Loucy (cell line): ENCODE measurements around the gene PHACTR2.
"Not testable (repeated sequence)": the region's sequence is repeated elsewhere in the genome, so short reads cannot be mapped to it uniquely, and the experiment has no call there.

Experiments used
- H2AFZ ChIP-seq: fragments of 200-600 bp; sonication (generic); 2 replicates; pipeline ENCODE4 v1.6.0; 2016; ENCODE audit warnings: antibody characterized with exemption, mild to moderate bottlenecking, low read length, moderate library complexity
- H3F3A ChIP-seq: fragments of 200-600 bp; 2 replicates; pipeline ENCODE4 v1.6.0; 2016; ENCODE audit warnings: antibody characterized with exemption, low read depth, mild to moderate bottlenecking
- H3K27me3 ChIP-seq: fragments of 200-600 bp; sonication (generic); 2 replicates; pipeline ENCODE4 v1.6.1; 2014; ENCODE audit warnings: low read length, mild to moderate bottlenecking; ENCODE audit not compliant: insufficient read depth, poor library complexity, severe bottlenecking
- H3K36me3 ChIP-seq: fragments of 200-600 bp; sonication (generic); 2 replicates; pipeline ENCODE4 v1.6.1; 2016; ENCODE audit warnings: low read length; ENCODE audit not compliant: insufficient read depth
- H3K4me1 ChIP-seq: fragments of 200-600 bp; sonication (generic); 2 replicates; pipeline ENCODE4 v1.5.1; 2014; ENCODE audit warnings: low read length, mild to moderate bottlenecking; ENCODE audit not compliant: insufficient read depth, poor library complexity, severe bottlenecking
- H3K4me2 ChIP-seq: fragments of 200-600 bp; sonication (generic); 2 replicates; pipeline ENCODE4 v1.6.0; 2014; ENCODE audit warnings: antibody characterized with exemption, low read length, low read depth, mild to moderate bottlenecking; ENCODE audit not compliant: poor library complexity, severe bottlenecking
- H3K4me3 ChIP-seq: fragments of 200-600 bp; sonication (generic); 2 replicates; pipeline ENCODE4 v1.5.1; 2014; ENCODE audit warnings: low read length, mild to moderate bottlenecking, mixed read lengths; ENCODE audit not compliant: poor library complexity, severe bottlenecking
- H3K79me2 ChIP-seq: fragments of 200-600 bp; sonication (generic); 2 replicates; pipeline ENCODE4 v1.6.1; 2014; ENCODE audit warnings: low read length; ENCODE audit not compliant: insufficient read depth
- H3K9ac ChIP-seq: fragments of 200-600 bp; sonication (generic); 2 replicates; pipeline ENCODE4 v1.6.0; 2014; ENCODE audit warnings: mild to moderate bottlenecking, low read depth, low read length, moderate library complexity; ENCODE audit not compliant: poor library complexity, severe bottlenecking
- H3K9me2 ChIP-seq: fragments of 200-600 bp; sonication (generic); replicated peaks from 2 replicates; pipeline ENCODE4 v1.6.1; 2016; ENCODE audit warnings: low read depth, low read length, mixed read lengths
- H3K9me3 ChIP-seq: fragments of 200-600 bp; sonication (generic); 2 replicates; pipeline ENCODE4 v1.6.1; 2014; ENCODE audit warnings: mild to moderate bottlenecking, antibody characterized with exemption, low read length, low read depth; ENCODE audit not compliant: insufficient read depth
- H4K20me1 ChIP-seq: fragments of 200-600 bp; sonication (generic); 2 replicates; pipeline ENCODE4 v1.6.0; 2014; ENCODE audit warnings: antibody characterized with exemption, low read length, mild to moderate bottlenecking; ENCODE audit not compliant: insufficient read depth, poor library complexity, severe bottlenecking
- EZH2phosphoT487 ChIP-seq: fragments of 200-600 bp; IDR thresholded peaks from 2 replicates; pipeline ENCODE4 v1.6.1; 2018; ENCODE audit warnings: antibody characterized with exemption, mild to moderate bottlenecking, moderate library complexity, borderline replicate concordance
- TF ChIP-seq, protein P1 (sequence below): fragments of 200-600 bp; sonication (generic); conservative IDR thresholded peaks from 2 replicates; pipeline ENCODE4 v1.5.1; 2014; ENCODE audit warnings: mild to moderate bottlenecking, antibody characterized with exemption, low read length

PHACTR2 gene

GRCh38 chr6:143864234-143864633, 186.5 kb downstream of the PHACTR2 start, which contains the start of gene ZC2HC1B:
Gene ZC2HC1B, plus strand, starts transcription at chr6:143864474. Its CDS starts 66 bp downstream, at chr6:143864540.
- no peak within 1 kb of the TSS for H3K4me3 ChIP-seq
- H3K27me3 ChIP-seq, result no peaks in the 10 kb centered on the region
- H2AFZ ChIP-seq, result no peak within 1 kb of the TSS
- H3K9ac ChIP-seq, result no peak within 1 kb of the TSS
- no peak for TF ChIP-seq EZH2phosphoT487
- TF ChIP-seq, protein P1, sequence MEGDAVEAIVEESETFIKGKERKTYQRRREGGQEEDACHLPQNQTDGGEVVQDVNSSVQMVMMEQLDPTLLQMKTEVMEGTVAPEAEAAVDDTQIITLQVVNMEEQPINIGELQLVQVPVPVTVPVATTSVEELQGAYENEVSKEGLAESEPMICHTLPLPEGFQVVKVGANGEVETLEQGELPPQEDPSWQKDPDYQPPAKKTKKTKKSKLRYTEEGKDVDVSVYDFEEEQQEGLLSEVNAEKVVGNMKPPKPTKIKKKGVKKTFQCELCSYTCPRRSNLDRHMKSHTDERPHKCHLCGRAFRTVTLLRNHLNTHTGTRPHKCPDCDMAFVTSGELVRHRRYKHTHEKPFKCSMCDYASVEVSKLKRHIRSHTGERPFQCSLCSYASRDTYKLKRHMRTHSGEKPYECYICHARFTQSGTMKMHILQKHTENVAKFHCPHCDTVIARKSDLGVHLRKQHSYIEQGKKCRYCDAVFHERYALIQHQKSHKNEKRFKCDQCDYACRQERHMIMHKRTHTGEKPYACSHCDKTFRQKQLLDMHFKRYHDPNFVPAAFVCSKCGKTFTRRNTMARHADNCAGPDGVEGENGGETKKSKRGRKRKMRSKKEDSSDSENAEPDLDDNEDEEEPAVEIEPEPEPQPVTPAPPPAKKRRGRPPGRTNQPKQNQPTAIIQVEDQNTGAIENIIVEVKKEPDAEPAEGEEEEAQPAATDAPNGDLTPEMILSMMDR, result no peak
- no peaks in the 10 kb centered on the region for H3K9me2 ChIP-seq
- no peaks in the 10 kb centered on the region for H4K20me1 ChIP-seq
- no peaks in the 10 kb centered on the region for H3K4me1 ChIP-seq
- H3K9me3 ChIP-seq, result no peaks in the 10 kb centered on the region
- no peaks in the 10 kb centered on the region for H3K79me2 ChIP-seq
- no peaks in the 10 kb centered on the region for H3F3A ChIP-seq
- no peak within 1 kb of the TSS for H3K4me2 ChIP-seq
- H3K36me3 ChIP-seq, result peaks cover 59% of the 10 kb centered on the region

GRCh38 chr6:143867236-143867635, 189.5 kb downstream of the PHACTR2 start:
- TF ChIP-seq, protein P1, result no peak
- TF ChIP-seq EZH2phosphoT487, result no peak
- peaks cover 30% of the 10 kb centered on the region for H3K36me3 ChIP-seq
- H3K4me1 ChIP-seq, result no peaks in the 10 kb centered on the region
- no peaks in the 10 kb centered on the region for H3K9me3 ChIP-seq
- no peaks in the 10 kb centered on the region for H3F3A ChIP-seq
- H2AFZ ChIP-seq, result no peak overlapping the region
- no peaks in the 10 kb centered on the region for H3K79me2 ChIP-seq
- H3K9ac ChIP-seq, result no peak overlapping the region
- no peaks in the 10 kb centered on the region for H3K27me3 ChIP-seq
- H4K20me1 ChIP-seq, result no peaks in the 10 kb centered on the region
- H3K4me3 ChIP-seq, result no peak overlapping the region
- no peaks in the 10 kb centered on the region for H3K9me2 ChIP-seq
- H3K4me2 ChIP-seq, result no peak overlapping the region

GRCh38 chr6:143868808-143869207, 191.0 kb downstream of the PHACTR2 start:
- H4K20me1 ChIP-seq, H3K27me3 ChIP-seq, H3K79me2 ChIP-seq, H3K4me2 ChIP-seq, H3F3A ChIP-seq, H3K9ac ChIP-seq, H3K4me1 ChIP-seq, H2AFZ ChIP-seq, H3K4me3 ChIP-seq, H3K9me3 ChIP-seq, H3K9me2 ChIP-seq: not testable (repeated sequence)
- H3K36me3 ChIP-seq, result peaks cover 16% of the 10 kb centered on the region; the same call in 1 of the 2 replicates

- not testable (repeated sequence) for H3K4me3 ChIP-seq, H3K27me3 ChIP-seq, H3K4me2 ChIP-seq, H3K4me1 ChIP-seq, H3F3A ChIP-seq, H2AFZ ChIP-seq, H3K36me3 ChIP-seq, H3K9me2 ChIP-seq, H3K79me2 ChIP-seq, H4K20me1 ChIP-seq, H3K9me3 ChIP-seq, H3K9ac ChIP-seq
Observed at GRCh38 chr6:143871202-143871730, 193.5 kb downstream of the PHACTR2 start.
